Liver (tissue), 9 donors: Measurements from ENCODE around the gene VEGFD. TPM values are rescaled to one million over a fixed set of nuclear protein-coding genes. Genes with fewer than 3 reads are reported as not detected.

Experiments
- DNase-seq: peaks from one replicate; pipeline ENCODE4 v3.0.0-alpha.2; 2017; ENCODE audit warnings: low spot score
- H3K27ac ChIP-seq, 2 donors: one replicate each; pipeline ENCODE4 v1.7.0; 2013; ENCODE audit warnings: inconsistent platforms in 2 of 2, low read length in 2 of 2, control low read depth in 1 of 2, low read depth in 1 of 2, mild to moderate bottlenecking in 1 of 2
- H3K27me3 ChIP-seq, 4 donors: one replicate each; pipeline versions ENCODE4 v1.6.1 to v1.7.0; 2013; ENCODE audit warnings: low read length in 3 of 4, inconsistent platforms in 1 of 4, mild to moderate bottlenecking in 1 of 4, moderate library complexity in 1 of 4; ENCODE audit not compliant: control insufficient read depth in 4 of 4, insufficient read depth in 4 of 4
- H3K36me3 ChIP-seq, 4 donors: one replicate each; pipeline versions ENCODE4 v1.6.1 to v1.7.0; 2013; ENCODE audit warnings: low read length in 3 of 4, mild to moderate bottlenecking in 3 of 4, low read depth in 1 of 4, moderate library complexity in 1 of 4; ENCODE audit not compliant: control insufficient read depth in 4 of 4, insufficient read depth in 3 of 4
- H3K4me1 ChIP-seq, 4 donors: one replicate each; pipeline versions ENCODE4 v1.6.1 to v1.7.0; 2013; ENCODE audit warnings: low read length in 3 of 4, mild to moderate bottlenecking in 3 of 4, moderate library complexity in 1 of 4; ENCODE audit not compliant: control insufficient read depth in 4 of 4, insufficient read depth in 4 of 4
- H3K4me3 ChIP-seq, 3 donors: one replicate each; pipeline versions ENCODE4 v1.6.1 to v1.7.0; 2013; ENCODE audit warnings: low read length in 3 of 3, control low read depth in 1 of 3, low read depth in 1 of 3, mild to moderate bottlenecking in 1 of 3
- H3K9ac ChIP-seq, 2 donors: one replicate each; pipeline ENCODE4 v1.7.0; 2013; ENCODE audit warnings: low read length in 2 of 2, mild to moderate bottlenecking in 2 of 2, moderate library complexity in 2 of 2, control low read depth in 1 of 2, low read depth in 1 of 2
- H3K9me3 ChIP-seq, 4 donors: one replicate each; pipeline versions ENCODE4 v1.6.1 to v1.7.0; 2013; ENCODE audit warnings: low read length in 3 of 4; ENCODE audit not compliant: control insufficient read depth in 4 of 4
- CTCF ChIP-seq: fragments of 150-350 bp; IDR thresholded peaks from 2 replicates; pipeline ENCODE4 v1.5.1; 2017; ENCODE audit warnings: improper control_type of control experiment, low read depth, low read length; ENCODE audit not compliant: missing input control
- EGR1 ChIP-seq, 2 donors: IDR thresholded peaks; 2 replicates each; pipeline ENCODE4 v1.6.1; 2016 to 2018; ENCODE audit warnings: antibody characterized with exemption in 2 of 2, low read depth in 2 of 2
- FOXA1 ChIP-seq: IDR thresholded peaks from 2 replicates; pipeline ENCODE4 v1.6.1; 2016; ENCODE audit warnings: antibody characterized with exemption
- FOXA2 ChIP-seq: IDR thresholded peaks from 2 replicates; pipeline ENCODE4 v1.6.1; 2016; ENCODE audit warnings: antibody characterized with exemption
- GABPA ChIP-seq, 2 donors: IDR thresholded peaks in 1 of 2; conservative IDR thresholded peaks in 1 of 2; 2 replicates each; pipeline ENCODE4 v1.6.1; 2016; ENCODE audit warnings: antibody characterized with exemption in 2 of 2, mild to moderate bottlenecking in 1 of 2, moderate library complexity in 1 of 2
- HNF4A ChIP-seq, 2 donors: conservative IDR thresholded peaks; 2 replicates each; pipeline ENCODE4 v1.6.1; 2016; ENCODE audit warnings: antibody characterized with exemption in 2 of 2, mild to moderate bottlenecking in 2 of 2
- HNF4G ChIP-seq: IDR thresholded peaks from 2 replicates; pipeline ENCODE4 v1.6.1; 2016; ENCODE audit warnings: antibody characterized with exemption
- JUND ChIP-seq, 2 donors: IDR thresholded peaks; 2 replicates each; pipeline ENCODE4 v1.6.1; 2016; ENCODE audit warnings: antibody characterized with exemption in 2 of 2
- NR2F2 ChIP-seq: IDR thresholded peaks from 2 replicates; pipeline ENCODE4 v1.6.1; 2016; ENCODE audit warnings: antibody characterized with exemption
- RAD21 ChIP-seq, 2 donors: IDR thresholded peaks; 2 replicates each; pipeline ENCODE4 v1.6.1; 2016; ENCODE audit warnings: antibody characterized with exemption in 2 of 2, mild to moderate bottlenecking in 2 of 2
- RXRA ChIP-seq, 2 donors: IDR thresholded peaks; 2 replicates each; pipeline ENCODE4 v1.6.1; 2017 to 2018; ENCODE audit warnings: antibody characterized with exemption in 2 of 2, mild to moderate bottlenecking in 1 of 2
- SP1 ChIP-seq: IDR thresholded peaks from 2 replicates; pipeline ENCODE4 v1.6.1; 2018; ENCODE audit warnings: antibody characterized with exemption, mild to moderate bottlenecking
- TAF1 ChIP-seq: conservative IDR thresholded peaks from 2 replicates; pipeline ENCODE4 v1.6.1; 2016; ENCODE audit warnings: antibody characterized with exemption, mild to moderate bottlenecking
- YY1 ChIP-seq: IDR thresholded peaks from 2 replicates; pipeline ENCODE4 v1.6.1; 2016; ENCODE audit warnings: antibody characterized with exemption, mild to moderate bottlenecking
- WGBS: extraction: QIAGEN DNeasy Blood & Tissue Kit; methylation state at CpG from one replicate; pipeline ENCODE4 v1.1.7; 2013; 5-methylcytosine and 5-hydroxymethylcytosine counted together
- polyA plus RNA-seq, 2 donors: library from polyadenylated mRNA; stranded (reverse) in 1 of 2; unstranded in 1 of 2; fragments of 200-250 nt in 1 of 2; fragments of >200 nt in 1 of 2; fragmentation: Nextera tagmentation in 1 of 2; extraction: Ambion mirVana in 1 of 2; gene quantifications; one replicate each; pipeline versions ENCODE4 v1.2.1 to v1.2.3, GENCODE V29; 2013 to 2015
- total RNA-seq, 2 donors: library from RNA; depleted of rRNA; stranded (reverse); fragments of >200 nt; gene quantifications; one replicate each; pipeline ENCODE4 v1.2.3, GENCODE V29; 2014
- TF ChIP-seq, protein P1 (sequence below): IDR thresholded peaks from 2 replicates; pipeline ENCODE4 v1.6.1; 2016; ENCODE audit warnings: antibody characterized with exemption
- TF ChIP-seq, protein P2 (sequence below): IDR thresholded peaks from 2 replicates; pipeline ENCODE4 v1.6.1; 2016; ENCODE audit warnings: antibody characterized with exemption, mild to moderate bottlenecking
- TF ChIP-seq, protein P3 (sequence below): IDR thresholded peaks from 2 replicates; pipeline ENCODE4 v1.6.1; 2016; ENCODE audit warnings: antibody characterized with exemption
- TF ChIP-seq, protein P4 (sequence below): IDR thresholded peaks from 2 replicates; pipeline ENCODE4 v1.6.1; 2016; ENCODE audit warnings: antibody characterized with exemption
- donor health status: healthy.
- donor health status: healthy.
- donor health status: healthy.
- donor health status: healthy.
- donor health status: healthy.

The VEGFD gene
- total and polyA plus RNA-seq, 4 donors: 0.05 to 4.5 (median 0.64) TPM

GRCh38 chrX:15356444-15356843 is 27.8 kb downstream of the VEGFD start:
- H3K9me3 ChIP-seq: peaks cover 0 to 3% (median 0%) of the 10 kb centered on the region in 4 donors
- no peaks in the 10 kb centered on the region for H3K36me3 ChIP-seq
- TF ChIP-seq JUND (IDR thresholded peaks at IDR 0.05): peak in 1 of 2 donors; percentile 31
- TF ChIP-seq, protein P1, sequence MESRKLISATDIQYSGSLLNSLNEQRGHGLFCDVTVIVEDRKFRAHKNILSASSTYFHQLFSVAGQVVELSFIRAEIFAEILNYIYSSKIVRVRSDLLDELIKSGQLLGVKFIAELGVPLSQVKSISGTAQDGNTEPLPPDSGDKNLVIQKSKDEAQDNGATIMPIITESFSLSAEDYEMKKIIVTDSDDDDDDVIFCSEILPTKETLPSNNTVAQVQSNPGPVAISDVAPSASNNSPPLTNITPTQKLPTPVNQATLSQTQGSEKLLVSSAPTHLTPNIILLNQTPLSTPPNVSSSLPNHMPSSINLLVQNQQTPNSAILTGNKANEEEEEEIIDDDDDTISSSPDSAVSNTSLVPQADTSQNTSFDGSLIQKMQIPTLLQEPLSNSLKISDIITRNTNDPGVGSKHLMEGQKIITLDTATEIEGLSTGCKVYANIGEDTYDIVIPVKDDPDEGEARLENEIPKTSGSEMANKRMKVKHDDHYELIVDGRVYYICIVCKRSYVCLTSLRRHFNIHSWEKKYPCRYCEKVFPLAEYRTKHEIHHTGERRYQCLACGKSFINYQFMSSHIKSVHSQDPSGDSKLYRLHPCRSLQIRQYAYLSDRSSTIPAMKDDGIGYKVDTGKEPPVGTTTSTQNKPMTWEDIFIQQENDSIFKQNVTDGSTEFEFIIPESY: peak; percentile 32
- TF ChIP-seq RAD21 (IDR thresholded peaks at IDR 0.05): peak; percentile 30 to 33
- peak in 1 of 2 donors; percentile 59 for TF ChIP-seq RXRA (IDR thresholded peaks at IDR 0.05)
- TF ChIP-seq TAF1: no peak
- TF ChIP-seq HNF4G: no peak
- TF ChIP-seq FOXA2: peak; percentile 73
- TF ChIP-seq EGR1 (IDR thresholded peaks at IDR 0.05; ENCODE audit: low read depth in 2 of 2): peak in 1 of 2 donors; percentile 91
- TF ChIP-seq YY1: peak; percentile 37
- TF ChIP-seq, protein P2, sequence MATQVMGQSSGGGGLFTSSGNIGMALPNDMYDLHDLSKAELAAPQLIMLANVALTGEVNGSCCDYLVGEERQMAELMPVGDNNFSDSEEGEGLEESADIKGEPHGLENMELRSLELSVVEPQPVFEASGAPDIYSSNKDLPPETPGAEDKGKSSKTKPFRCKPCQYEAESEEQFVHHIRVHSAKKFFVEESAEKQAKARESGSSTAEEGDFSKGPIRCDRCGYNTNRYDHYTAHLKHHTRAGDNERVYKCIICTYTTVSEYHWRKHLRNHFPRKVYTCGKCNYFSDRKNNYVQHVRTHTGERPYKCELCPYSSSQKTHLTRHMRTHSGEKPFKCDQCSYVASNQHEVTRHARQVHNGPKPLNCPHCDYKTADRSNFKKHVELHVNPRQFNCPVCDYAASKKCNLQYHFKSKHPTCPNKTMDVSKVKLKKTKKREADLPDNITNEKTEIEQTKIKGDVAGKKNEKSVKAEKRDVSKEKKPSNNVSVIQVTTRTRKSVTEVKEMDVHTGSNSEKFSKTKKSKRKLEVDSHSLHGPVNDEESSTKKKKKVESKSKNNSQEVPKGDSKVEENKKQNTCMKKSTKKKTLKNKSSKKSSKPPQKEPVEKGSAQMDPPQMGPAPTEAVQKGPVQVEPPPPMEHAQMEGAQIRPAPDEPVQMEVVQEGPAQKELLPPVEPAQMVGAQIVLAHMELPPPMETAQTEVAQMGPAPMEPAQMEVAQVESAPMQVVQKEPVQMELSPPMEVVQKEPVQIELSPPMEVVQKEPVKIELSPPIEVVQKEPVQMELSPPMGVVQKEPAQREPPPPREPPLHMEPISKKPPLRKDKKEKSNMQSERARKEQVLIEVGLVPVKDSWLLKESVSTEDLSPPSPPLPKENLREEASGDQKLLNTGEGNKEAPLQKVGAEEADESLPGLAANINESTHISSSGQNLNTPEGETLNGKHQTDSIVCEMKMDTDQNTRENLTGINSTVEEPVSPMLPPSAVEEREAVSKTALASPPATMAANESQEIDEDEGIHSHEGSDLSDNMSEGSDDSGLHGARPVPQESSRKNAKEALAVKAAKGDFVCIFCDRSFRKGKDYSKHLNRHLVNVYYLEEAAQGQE: no peak
- no peak for TF ChIP-seq NR2F2
- TF ChIP-seq, protein P3, sequence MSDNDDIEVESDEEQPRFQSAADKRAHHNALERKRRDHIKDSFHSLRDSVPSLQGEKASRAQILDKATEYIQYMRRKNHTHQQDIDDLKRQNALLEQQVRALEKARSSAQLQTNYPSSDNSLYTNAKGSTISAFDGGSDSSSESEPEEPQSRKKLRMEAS: no peak
- peak; percentile 34 for TF ChIP-seq FOXA1
- no peak for TF ChIP-seq GABPA (IDR thresholded peaks at IDR 0.05 in 1 of 2, conservative IDR thresholded peaks at IDR 0.05 in 1 of 2)
- TF ChIP-seq, protein P4, sequence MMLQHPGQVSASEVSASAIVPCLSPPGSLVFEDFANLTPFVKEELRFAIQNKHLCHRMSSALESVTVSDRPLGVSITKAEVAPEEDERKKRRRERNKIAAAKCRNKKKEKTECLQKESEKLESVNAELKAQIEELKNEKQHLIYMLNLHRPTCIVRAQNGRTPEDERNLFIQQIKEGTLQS: no peak
- peak; percentile 28 for TF ChIP-seq SP1
- TF ChIP-seq CTCF: no peak
- TF ChIP-seq HNF4A (conservative IDR thresholded peaks at IDR 0.05): peak; percentile 6 to 30
- no peaks in the 10 kb centered on the region for H3K4me1 ChIP-seq
- H3K27me3 ChIP-seq: no peaks in the 10 kb centered on the region
- 17% methylated on average over 1 of the region's 1 CpG for WGBS
- H3K27ac ChIP-seq: no peak overlapping the region
- no peak overlapping the region for H3K9ac ChIP-seq
- no peak overlapping the region for H3K4me3 ChIP-seq
- DNase-seq: no peak
